LHCN-M2 (cell line): ENCODE measurements around the gene SCAMP4. TPM values are rescaled to one million over a fixed set of nuclear protein-coding genes. Genes with fewer than 3 reads are reported as not detected.
A peak's percentile ranks its signal among the peaks of the same experiment; 100 is the strongest.

Experiments
- DNase-seq: peaks from one replicate; pipeline ENCODE4 v3.0.0-alpha.2; 2012; ENCODE audit warnings: low read depth
- polyA plus RNA-seq: library from polyadenylated mRNA; unstranded; fragments of >200 nt; gene quantifications from one replicate; pipeline ENCODE4 v1.2.1, GENCODE V29; 2012; ENCODE audit warnings: missing spikeins
- total RNA-seq: library from RNA; depleted of rRNA; stranded (reverse); fragments of >200 nt; gene quantifications from 2 replicates; pipeline ENCODE4 v1.2.3, GENCODE V29; 2014; rRNA removed

The SCAMP4 gene, protein sequence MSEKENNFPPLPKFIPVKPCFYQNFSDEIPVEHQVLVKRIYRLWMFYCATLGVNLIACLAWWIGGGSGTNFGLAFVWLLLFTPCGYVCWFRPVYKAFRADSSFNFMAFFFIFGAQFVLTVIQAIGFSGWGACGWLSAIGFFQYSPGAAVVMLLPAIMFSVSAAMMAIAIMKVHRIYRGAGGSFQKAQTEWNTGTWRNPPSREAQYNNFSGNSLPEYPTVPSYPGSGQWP
- 105 and 147 TPM in 2 replicates for total RNA-seq
- 43.5 TPM for polyA plus RNA-seq

DNA sequence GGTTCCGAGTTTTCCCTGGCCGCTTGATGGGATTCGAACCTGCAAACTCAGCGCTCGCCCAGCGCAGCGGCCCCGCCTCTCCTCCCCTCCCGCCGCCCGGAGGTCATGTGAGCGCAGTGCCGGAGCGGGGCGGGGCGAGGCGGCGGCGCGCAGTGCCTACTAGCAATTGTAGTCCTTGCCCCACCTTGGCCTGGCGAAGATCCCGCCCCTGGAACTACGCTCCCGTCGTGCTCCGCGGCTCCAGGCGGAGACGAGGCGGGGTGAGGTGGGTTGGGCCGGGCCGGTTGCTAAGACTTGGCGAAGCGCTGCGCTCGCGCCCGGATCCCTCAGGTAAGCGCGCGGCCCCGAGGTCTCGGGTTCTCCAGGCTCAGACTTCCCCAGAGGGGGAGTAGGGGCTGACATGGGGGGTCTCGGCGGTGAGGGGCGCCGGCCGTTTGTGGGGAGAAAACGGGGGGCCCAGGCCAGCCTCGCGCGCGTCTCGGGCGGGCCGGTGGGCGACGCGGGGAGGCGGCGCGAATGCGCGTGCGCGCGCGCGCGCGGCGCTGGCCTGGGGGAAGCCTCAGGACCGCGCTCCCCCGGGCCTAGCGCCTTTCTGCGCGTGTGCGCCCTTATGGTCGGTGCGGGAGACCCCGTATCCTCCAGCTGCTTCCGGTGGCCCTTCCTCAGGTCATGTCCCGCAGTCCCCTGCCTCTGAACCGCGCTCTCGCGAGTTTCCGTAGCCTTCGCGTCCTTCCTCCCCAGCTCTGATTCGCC is at the start of gene SCAMP4, which contains the start of gene ADAT3:
Gene SCAMP4 (plus strand): TSS at position 290 of the 753 bp plus-strand sequence. CDS start 9,621 bp downstream, outside the sequence.
Gene ADAT3 (plus strand): TSS at position 290 of the 753 bp plus-strand sequence. CDS start 6,649 bp downstream, outside the sequence.
- DNase-seq = peak; percentile 97

DNA sequence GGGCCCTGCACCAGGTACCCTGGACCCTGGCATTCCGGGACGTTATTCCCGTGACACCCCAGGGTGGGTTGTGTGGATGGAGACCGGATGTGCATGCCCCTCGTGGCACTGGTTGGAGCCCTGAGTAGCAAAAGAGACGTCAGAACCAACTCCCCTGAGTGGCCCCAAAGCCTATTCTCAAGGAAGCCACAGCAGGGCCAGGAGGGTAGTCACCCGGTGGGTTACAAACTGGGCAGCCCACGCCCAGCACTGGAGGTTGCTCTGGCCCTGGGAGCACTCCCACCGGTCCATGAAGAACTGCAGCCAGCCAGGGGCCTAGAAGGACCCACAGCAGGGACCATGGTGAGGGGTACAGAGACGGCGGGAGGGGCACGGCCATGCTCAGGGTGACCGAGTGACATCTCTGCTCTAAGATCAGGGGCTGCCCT is 49.4 kb upstream of the SCAMP4 start:
- DNase-seq = peak; percentile 57

DNA sequence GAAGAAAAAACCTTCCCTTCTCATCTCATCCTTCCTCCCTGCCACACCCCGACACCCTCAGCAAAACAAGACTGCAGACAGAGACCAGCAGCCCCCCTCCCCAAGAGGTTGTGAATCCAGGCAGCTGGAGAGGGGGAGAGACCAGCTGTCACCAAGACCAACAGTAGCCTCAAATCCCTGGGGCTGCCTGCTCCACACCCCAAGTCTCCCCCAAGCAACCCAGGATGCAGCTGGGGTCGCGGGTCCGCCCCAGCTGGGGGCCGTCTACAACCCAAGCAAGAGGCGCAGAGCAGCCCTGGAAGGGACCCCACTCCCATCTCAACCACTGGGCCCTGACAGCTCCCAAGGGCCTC is 48.9 kb upstream of the SCAMP4 start:
- DNase-seq = peak; percentile 57

DNA sequence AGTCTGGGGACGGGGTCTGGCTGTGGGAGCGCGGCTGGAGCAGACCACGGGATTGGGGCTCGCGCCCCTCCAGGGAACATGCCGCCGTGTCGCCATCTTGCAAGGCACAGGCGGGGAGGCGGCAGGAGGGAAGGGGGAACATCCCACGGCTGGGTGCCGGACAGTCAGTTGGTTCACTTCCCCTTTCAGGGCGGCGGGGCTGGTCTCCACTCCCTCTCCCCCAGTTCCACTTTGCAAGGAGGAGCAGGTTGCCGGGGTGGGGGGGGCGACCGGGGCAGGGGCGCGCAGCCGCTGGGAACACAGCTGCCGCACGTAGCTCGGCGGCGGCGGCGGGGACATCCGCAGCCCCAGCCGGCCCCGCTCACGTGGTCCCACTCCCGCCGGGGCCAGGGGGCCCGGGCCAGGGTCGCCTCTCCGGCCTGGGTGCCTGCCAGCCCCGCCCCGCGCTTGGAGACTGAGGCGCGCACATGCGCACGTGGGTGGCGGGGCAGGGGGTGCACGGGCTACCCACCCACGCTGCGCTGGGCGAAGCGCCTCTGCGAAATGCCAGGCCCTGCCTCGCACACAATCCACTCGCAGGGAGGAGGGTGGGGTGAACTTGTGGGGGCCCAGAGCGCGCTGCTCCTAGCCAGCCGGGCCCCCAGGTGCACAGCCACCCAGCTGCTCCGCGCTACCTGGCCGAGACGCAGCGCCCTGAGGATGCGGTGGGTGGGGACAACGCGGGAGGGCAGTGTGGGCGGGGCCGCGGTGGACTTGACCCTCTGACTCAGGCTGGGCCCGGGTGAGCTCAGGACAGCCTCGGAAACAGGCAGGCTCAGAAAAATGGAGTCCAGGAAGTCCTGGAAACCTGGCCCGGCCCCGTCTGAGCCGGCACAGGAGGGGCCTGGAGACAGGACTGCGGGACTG is 48.2 kb upstream of the SCAMP4 start:
- peak; percentile 81 for DNase-seq

DNA sequence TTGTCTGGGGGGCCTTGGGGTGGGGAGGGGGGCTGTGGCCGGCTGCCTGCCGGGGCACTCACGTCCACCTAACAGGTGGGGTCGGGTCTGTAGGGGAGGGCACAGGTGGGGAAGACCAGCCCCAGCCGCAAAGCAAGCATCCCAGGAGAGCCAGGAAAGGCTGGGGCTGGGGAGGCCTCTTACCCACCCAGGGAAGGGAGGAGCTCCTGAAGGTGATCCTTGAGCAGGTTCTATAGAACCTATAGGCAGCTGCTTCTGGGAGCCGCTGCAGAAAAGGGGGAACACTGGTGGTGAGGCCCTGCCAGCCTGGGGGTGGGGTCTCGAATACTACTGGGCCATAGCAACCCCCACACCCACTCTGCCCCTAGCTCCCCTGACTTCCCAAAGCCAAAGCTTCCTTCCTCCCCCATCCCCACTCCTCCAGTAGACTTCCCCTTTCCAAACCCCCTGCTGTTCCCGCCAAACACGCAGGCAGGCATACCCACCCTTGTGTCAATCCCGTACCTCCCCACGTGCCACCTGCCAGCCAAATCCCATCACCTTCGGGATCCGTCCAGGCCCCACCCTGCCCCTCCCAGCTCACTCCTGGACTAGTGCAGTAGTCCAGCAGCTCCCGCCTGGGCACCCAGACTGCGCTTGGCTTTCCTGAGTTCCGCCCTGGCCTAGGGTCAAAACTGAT is 47.4 kb upstream of the SCAMP4 start:
- DNase-seq = no peak

DNA sequence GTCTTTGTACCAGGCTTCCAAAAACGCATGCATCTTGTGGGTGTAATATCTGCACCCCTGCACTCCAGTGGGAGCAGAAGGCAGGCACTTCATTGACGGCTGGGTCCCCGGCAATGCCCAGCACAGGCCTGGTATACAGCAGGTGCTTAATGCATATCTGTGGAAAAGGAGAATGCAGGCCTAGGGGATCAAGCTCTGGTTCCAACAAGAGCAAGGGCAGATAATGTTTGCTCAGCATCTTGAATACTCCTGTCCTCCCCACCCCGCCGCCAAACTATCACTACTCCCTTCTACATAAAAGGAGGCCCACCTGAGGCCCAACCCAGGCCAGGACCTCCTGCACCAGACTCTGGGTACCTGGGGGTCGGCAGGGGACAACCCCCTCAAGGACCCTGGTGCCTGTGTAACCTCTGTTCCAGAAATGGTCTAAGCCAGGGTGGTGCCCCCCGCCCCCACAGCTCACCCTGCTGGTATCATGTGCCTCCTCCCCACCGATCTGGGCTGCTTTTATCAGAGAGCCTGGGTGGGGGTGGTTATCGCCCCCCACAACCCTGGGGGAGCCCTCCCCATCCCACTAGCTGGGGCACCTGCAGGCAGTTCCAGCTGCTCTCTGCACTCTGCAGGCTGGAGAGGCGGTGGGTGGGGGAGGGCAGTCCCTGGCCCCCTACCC is 46.7 kb upstream of the SCAMP4 start:
- no peak for DNase-seq

DNA sequence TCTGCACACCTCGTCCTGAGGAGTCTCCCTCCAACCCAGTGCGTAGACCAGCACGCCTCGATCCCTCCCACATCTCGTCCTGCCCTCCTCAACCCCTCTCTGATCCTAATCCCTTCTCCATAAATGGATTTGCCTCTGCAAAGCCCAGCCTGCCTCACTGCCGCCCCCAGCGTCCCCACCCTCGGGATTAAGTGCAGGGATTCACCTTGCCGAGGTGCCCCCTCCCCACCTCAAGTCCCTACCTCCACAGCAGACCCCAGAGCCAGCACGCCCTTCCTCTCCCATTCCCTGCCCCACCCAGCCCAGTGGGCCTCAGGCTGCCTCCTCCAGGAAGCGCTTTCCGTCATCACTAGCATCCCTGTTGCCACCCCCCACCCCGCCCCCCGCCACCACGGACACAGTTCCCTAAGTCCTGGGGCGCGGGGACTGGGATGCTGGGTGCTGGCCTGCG is 45.8 kb upstream of the SCAMP4 start:
- DNase-seq = no peak

DNA sequence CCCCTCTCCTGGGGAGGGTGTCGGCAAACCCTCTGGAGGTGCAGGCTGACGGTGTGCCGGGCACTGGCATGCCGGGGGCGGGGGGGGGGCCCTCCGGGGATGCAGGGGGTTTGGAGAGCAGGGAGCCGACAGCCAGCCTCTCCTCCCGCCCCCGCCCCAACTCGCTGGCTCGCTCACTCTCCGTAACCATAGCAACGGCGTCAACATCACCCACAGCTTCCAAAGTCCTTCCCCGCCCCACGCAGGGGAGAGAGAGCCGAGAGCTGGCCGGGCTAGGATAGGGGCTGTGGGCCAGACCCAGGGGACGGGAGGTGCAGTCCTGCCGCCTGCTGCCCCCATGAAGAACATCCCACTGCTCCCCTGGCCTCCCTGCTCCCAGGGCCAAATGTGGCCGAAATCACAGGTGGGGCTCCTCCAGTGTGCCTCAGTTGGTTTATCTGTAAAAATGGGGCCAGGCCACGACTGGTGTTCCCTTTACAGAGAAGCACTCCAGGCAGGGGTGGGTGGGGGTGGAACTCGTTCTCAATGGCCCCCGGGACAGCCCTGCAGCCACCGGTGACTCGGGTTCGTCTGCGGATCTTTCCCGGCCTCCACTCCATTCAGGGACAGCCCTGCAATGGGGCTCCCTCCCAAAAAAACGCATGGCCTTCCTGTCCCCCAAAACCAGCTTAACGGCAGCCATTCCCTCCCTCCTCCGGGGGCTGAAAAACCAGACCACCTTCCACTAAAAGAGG is 45.0 kb upstream of the SCAMP4 start:
- DNase-seq = peak; percentile 61

DNA sequence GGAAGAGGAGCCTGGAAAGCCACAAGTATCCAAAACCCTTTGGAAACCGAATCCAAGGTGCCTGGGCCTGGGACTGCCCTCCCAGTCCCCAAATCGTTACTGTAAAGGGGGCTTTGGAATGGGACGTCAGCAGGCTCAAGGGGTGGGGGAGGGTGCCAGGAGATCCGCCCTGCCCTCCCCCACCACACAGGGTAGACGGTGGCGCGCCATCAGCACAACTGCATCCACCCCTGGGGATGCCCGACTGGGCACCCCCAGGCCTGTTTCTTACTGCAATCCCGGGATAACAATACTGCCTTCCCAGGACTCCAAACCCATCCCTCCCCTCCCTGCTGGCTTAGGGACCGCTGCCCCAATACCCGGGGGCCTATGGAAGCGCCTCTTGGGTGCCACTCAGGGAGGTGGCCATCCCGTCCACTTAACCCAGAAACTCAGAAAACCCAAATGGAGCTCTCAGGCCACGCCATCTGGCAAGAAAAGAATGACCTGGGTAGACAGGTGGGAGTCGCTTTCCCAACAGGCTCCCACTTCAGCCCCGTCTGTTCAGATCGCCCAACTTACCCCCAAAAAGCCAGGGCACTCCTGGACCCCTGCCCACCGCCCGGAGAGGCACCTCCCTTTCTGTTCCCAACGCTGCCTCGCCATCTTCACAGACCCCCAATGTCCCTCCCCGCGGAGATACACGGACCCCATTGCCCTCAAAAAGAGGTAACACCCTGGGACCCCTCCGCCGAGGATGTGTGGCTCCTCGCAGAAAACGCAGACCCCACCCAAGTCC is 44.2 kb upstream of the SCAMP4 start:
- no peak for DNase-seq

DNA sequence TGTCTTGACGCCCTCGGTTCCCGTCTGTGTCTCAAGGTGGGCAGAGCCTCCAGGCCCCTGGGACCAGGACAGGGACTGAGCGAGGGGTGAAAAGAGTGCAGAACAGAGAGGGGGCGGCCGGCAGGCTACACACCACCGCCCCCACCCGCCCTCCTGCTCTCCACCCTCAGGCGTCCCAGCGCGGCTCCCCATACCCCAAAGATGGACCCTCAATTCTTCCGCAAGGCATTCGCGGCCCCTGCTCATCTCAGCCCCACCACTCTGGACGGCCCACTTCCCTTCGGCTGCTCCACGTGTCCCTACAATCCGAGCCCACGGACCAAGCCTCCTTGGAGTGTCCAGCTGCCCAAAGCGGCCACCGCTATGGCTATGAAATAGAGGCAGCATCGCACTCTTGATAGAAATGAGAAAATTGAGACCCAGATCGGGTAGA is 43.6 kb upstream of the SCAMP4 start:
- DNase-seq = no peak

DNA sequence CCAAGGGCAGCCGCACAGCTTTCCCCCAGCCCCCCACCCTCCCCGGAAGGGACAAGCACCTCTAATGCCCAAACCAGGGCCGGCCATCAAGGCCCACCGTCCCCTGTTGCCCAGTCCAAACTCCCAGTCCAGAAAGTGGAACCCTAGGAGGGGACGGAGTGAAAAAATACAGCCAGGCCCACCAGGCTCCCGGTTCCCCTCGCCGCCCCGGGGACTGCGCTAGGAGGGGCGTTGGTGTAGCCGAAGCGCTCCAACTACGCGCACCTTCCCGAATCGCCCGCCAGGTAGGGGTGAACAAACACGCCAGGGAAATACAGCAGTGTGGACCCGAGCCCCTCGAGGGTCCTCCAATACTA is 43.2 kb upstream of the SCAMP4 start:
- no peak for DNase-seq

DNA sequence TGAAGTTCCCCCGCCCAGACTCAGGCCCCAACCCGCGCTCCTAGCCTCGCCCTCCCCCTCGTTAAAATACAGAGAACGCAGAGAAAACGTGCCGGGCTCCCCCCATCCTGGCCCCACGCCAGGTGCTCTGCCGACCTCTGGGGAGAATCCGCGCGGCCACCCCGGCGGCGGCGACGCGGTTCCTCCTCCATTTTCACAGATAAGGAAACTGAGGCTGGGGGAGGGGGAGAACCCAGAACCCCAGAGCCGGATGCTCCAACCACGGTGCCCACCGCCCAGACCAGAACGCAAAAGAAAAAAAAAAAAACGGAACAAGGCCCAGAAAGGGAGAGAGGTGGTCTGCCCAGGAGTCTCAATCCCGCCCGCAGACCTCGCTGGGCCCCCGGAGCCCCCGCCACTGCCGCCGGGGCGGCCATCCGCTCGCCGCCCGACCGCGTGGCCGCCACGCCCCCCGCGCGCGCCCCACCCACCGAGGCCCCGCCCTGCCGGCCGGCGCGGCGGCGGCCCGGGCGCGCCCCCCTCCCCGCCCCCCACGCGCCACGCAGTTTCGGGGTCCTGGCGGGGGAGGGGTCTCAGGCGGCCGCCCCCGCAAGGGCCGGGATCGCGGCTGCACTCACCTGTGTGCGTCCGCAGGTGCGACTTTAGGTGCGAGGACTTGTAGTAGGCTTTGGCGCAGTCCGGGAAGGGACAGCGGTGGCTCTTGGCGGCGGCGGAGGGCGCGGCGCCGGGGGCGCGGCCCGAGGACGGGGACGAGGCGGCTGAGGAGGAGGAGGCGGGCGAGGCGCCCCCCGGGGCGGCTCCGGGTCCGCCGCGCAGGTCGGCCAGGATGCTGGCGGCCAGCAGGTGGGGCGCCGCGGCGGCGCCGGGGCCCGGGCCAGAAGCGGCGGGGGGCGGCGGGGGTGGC is 42.5 kb upstream of the SCAMP4 start:
- DNase-seq = no peak

DNA sequence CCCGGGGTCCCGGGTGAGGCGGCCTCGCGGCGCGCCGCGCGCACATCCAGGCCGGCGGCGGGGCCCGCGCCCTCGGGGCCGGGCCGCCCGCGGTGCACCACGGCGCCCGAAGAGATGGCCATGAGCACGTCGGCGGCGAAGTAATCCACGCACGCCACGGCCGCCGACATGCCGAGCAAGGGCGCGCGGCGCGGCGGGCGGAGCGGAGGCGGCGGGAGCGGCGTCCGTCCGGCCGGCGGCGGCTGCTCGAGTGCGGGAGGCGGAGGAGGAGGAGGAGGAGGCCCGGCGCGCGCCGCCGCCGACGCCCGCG is 41.9 kb upstream of the SCAMP4 start, which contains the start of gene KLF16:
Gene KLF16 (minus strand): TSS at position 252 of the 310 bp plus-strand sequence. CDS start 82 bp downstream, at position 170.
- DNase-seq = no peak

DNA sequence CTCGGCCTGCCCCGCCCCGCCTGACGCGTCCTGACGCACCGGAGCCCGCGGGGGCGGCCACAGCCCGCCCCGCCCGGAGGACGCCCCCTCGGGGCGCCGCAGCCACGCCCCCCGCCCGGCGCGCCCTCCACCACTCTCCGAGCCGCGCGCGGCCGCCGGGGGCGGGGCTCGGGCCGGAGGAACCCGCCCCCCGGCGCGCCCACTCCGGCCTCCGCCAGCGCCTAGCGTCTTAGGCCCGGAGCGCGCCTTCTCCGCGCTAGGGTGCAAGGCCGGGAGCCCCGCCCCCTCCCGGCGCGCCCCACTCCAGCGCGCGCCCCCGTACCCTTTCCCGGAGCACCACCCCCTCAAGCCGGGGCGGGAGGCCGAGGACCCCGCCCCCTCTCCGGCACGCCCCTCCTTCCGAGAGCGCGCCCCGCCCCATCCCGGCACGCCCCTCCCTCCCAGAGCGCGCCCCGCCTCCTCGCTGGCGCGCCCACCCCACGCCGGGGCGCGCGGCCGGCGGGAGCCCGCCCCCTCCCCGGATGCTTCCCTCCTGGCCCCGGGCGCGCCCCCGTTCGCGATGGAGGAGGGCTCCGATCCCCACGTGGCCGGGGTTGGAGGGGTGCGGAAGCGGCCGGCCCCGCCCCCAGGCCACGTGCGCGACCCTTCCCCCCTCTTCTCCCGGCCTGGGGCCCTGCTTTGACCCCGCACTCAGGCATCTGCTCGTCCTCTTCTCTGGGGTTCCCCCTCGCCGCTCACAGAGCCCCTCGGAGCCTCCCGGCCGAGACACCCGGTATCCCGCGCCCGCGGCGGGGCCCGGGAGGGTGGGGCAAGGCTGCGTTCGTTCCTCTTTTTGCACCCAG is 41.3 kb upstream of the SCAMP4 start:
- DNase-seq = peak; percentile 92

DNA sequence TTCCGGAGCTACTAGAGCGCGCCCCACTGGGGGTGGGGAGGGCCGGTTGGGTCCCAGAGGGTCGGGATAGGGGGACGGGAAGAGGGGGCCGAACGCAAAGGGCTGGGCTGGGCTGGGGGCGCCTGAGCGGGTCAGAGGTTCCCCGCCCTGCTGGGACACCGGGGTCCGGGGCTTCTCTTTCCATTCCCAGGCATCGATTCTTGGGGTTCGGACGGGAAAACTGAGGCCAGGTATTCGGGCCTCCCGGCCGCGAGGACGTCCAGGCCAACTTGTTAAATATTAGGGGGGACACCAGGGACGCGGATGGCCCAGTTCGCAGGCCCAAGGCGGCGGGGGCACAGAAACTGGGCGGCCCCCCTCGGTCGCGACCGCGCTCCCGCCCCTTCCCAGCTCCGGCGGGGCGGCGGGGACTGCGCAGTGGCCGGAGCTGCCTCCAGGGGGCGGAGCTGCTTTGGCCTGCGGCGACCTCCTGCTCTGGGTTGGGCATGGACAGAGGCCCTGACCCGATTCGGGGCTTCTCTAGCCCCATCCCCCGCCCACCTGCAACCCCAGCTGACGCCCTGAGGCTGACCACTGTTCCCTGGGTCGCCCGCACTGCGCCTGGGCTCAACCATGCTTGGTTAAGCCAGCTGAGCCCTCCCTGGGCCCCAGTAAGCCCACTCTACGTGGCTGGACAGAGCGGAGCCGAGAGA is 40.6 kb upstream of the SCAMP4 start:
- DNase-seq = peak; percentile 55

DNA sequence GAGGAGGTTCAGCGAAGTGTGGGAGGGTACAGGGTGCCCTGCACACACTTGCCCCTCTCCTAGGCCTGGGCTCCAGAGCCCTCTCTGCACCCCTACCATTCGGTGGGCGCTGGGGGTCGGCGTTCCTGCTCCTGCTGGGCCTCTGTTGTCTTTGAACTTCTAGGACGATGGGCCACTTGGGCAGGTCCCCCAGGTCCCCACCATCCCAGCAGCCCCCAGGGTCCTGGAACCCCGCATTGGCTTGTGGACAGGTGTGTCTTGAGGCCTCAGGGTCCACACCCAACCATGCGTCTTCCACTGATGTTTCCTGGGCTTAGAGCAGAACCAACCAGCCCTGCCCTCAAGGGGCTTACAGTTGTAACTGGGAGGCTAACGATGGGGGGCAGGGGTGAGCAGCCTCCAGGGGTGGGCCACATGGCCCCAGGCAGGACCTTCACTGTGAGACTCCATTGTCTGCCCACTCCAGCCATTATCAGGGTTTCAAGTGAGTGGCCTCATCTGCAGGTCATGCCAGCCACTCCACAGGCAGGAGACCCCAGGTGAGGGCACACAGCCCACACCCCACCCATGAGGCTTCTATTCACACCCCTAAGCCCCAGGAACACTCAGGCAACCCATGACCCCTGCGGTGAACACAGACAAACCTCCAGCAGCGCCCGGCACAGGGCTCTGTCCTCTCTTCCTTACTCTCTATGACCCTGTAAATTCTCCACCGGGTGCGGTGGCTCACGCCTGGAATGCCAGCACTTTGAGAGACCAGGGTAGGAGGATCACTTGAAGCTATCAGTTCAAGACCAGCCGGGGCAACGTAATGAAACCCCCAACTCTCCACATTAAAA is 39.8 kb upstream of the SCAMP4 start:
- DNase-seq = no peak
